ENCODE data around the gene UCHL1.

- TF ChIP-seq POLR2AphosphoS5 (IDR thresholded peaks at IDR 0.05; ENCODE audit: low read depth, low read length) = no peak
- no peak for TF ChIP-seq SIN3A (IDR thresholded peaks at IDR 0.05; ENCODE audit: borderline replicate concordance, insufficient read depth, low read length)
- no peak for TF ChIP-seq FOXP2 (optimal IDR thresholded peaks at IDR 0.05; ENCODE audit: borderline replicate concordance, extremely low read depth, extremely low read length, insufficient read depth)
- TF ChIP-seq TAF1 (IDR thresholded peaks at IDR 0.05; ENCODE audit: borderline replicate concordance, insufficient read depth, low read length) = no peak
- no peak for TF ChIP-seq REST (IDR thresholded peaks at IDR 0.05; ENCODE audit: insufficient read depth in 1 of 2, low read depth in 2 of 2, low read length in 2 of 2)
Observed at GRCh38 chr4:41304221-41304620, 47.5 kb downstream of the UCHL1 start.

Measured in PFSK-1 (cell line).